Neural progenitor cell (in vitro differentiated cells): ENCODE data around the gene IL17RA.

Source experiments
- EZH2 ChIP-seq: fragments of 200-600 bp; sonication (generic); IDR thresholded peaks from 2 replicates; pipeline ENCODE4 v1.6.1; 2017; ENCODE audit warnings: antibody characterized with exemption, mild to moderate bottlenecking, moderate library complexity
- TF ChIP-seq, protein P1 (sequence below): fragments of 200-600 bp; sonication (generic); IDR thresholded peaks from 2 replicates; pipeline ENCODE4 v1.5.1; 2017; ENCODE audit warnings: antibody characterized with exemption, mild to moderate bottlenecking

DNA sequence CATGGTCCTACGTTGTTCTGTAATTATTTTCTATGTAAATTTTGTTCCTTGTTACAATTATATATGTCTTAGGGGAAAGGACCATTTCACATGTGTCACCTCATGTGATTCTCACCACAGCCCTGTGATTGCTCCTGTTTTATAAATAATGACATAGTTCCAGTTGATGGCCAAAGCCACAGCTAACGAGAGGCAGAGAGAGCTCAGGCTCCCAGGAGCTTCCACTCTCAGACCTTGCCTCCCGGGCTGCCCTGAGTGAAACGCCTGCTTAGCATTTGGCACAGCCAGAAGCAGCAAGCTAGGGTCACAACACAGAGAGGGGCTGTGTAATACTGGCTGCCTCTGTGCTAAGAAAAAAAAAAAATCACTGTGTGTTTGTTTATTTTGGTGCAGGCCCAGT, 30.4 kb downstream of the IL17RA start:
- TF ChIP-seq, protein P1, sequence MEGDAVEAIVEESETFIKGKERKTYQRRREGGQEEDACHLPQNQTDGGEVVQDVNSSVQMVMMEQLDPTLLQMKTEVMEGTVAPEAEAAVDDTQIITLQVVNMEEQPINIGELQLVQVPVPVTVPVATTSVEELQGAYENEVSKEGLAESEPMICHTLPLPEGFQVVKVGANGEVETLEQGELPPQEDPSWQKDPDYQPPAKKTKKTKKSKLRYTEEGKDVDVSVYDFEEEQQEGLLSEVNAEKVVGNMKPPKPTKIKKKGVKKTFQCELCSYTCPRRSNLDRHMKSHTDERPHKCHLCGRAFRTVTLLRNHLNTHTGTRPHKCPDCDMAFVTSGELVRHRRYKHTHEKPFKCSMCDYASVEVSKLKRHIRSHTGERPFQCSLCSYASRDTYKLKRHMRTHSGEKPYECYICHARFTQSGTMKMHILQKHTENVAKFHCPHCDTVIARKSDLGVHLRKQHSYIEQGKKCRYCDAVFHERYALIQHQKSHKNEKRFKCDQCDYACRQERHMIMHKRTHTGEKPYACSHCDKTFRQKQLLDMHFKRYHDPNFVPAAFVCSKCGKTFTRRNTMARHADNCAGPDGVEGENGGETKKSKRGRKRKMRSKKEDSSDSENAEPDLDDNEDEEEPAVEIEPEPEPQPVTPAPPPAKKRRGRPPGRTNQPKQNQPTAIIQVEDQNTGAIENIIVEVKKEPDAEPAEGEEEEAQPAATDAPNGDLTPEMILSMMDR: no peak
- no peak for TF ChIP-seq EZH2
